ENCODE measurements around the gene CENPVL1.

- TF ChIP-seq POLR2A (IDR thresholded peaks at IDR 0.05) = no peak
- no peak for TF ChIP-seq EP300 (IDR thresholded peaks at IDR 0.05)
Observed at GRCh38 chrX:51747671-51748070, 37.4 kb downstream of the CENPVL1 start.

All from tibial nerve (tissue), 3 donors.